ENCODE data around the gene ZNF470. TPM values are rescaled to one million over a fixed set of nuclear protein-coding genes. Genes with fewer than 3 reads are reported as not detected.

Gene ZNF470
- total RNA-seq, 1 experiment from 2014 or later: 7.1 TPM

DNA sequence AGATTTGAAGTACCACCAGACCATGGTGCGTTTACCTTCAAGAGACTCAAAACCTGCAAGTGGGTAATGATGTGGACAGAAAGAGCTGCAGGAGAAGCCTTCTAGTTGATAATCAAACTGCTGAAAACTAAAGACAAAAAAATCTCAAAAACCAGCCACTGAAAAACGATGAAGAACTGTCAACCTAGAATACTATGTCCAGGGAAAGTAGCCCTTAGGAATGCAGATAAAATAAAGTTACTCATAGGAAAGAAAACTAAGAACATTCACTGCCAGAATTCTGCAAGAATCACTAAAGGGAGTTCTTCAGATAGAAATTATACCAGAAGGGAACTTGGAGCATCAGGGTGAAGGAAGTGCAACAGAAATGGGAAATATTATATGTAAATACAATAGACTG is 5.3 kb downstream of the ZNF470 start:
- Histone ChIP-seq H3K9ac (ENCODE audit: extremely low read depth, insufficient read length, low read length) (no peak overlapping the region), H2BK15ac (ENCODE audit: low read depth, low read length) (no peak overlapping the region), H3K4ac (ENCODE audit: low read depth, low read length) (no peak overlapping the region), H3K56ac (ENCODE audit: insufficient read length, low read depth, low read length) (no peak overlapping the region), H2AK5ac (ENCODE audit: insufficient read length, low read length) (no peak overlapping the region), H3K79me1 (ENCODE audit: insufficient read depth, low read depth, low read length, poor library complexity, severe bottlenecking) (no peaks in the 10 kb centered on the region), H3K9me3 (ENCODE audit: control insufficient read depth, low read depth, low read length) (peaks cover 86% of the 10 kb centered on the region), H3T11ph (ENCODE audit: low read length) (no peak overlapping the region), H2BK5ac (ENCODE audit: insufficient read length, low read length) (no peak overlapping the region), H2BK20ac (ENCODE audit: low read depth, low read length, poor library complexity, severe bottlenecking) (no peak overlapping the region), H3K4me2 (ENCODE audit: insufficient read depth, insufficient read length, low read length) (no peak overlapping the region), H3K27me3 (ENCODE audit: insufficient read depth, low read length) (no peaks in the 10 kb centered on the region), H2BK120ac (ENCODE audit: low read depth, low read length, poor library complexity, severe bottlenecking) (no peak overlapping the region), H2AFZ (ENCODE audit: low read length) (no peak overlapping the region), H3K79me2 (ENCODE audit: insufficient read depth, low read length) (no peaks in the 10 kb centered on the region), H3K27ac (ENCODE audit: insufficient read length, low read depth, low read length) (no peak overlapping the region), H4K91ac (ENCODE audit: insufficient read length, low read depth, low read length) (no peak overlapping the region), H3K23ac (ENCODE audit: insufficient read length, low read depth, low read length) (no peak overlapping the region), H3K14ac (ENCODE audit: insufficient read depth, low read length) (no peak overlapping the region), H3K23me2 (ENCODE audit: insufficient read length, low read depth, low read length, poor library complexity, severe bottlenecking) (peaks cover 3% of the 10 kb centered on the region), H4K5ac (ENCODE audit: insufficient read length, low read depth, low read length) (no peak overlapping the region), H2BK12ac (ENCODE audit: insufficient read length, low read depth, low read length) (no peak overlapping the region), H3K4me1 (ENCODE audit: insufficient read depth, low read length) (peaks cover 4% of the 10 kb centered on the region; the same call in 1 of the 2 replicates), H4K20me1 (ENCODE audit: control insufficient read depth, insufficient read depth, insufficient read length) (no peaks in the 10 kb centered on the region), H3K18ac (ENCODE audit: insufficient read length, low read depth, low read length) (no peak overlapping the region), H4K8ac (replicated peaks; ENCODE audit: insufficient read length, low read depth, low read length) (no peak overlapping the region)
- Mint-ChIP-seq H3K36me3 (ENCODE audit: insufficient read depth in 1 of 3, low read depth in 3 of 3) (peaks cover 86 to 97% (median 96%) of the 10 kb centered on the region in 3 experiments), H3K4me1 (peaks cover 3 to 4% of the 10 kb centered on the region in 2 experiments; a peak in 3 of 4 replicates), H3K27ac (no peak overlapping the region), H3K27me3 (ENCODE audit: low read depth) (no peaks in the 10 kb centered on the region), H3K9me3 (peaks cover 88 to 89% of the 10 kb centered on the region in 2 experiments), H3K4me3 (no peak overlapping the region)
- WGBS (ENCODE audit: extremely low coverage, insufficient read length, low lambda C conversion rate): no CpG with 5 or more reads among the region's 2 CpGs
- TF ChIP-seq, protein P1, sequence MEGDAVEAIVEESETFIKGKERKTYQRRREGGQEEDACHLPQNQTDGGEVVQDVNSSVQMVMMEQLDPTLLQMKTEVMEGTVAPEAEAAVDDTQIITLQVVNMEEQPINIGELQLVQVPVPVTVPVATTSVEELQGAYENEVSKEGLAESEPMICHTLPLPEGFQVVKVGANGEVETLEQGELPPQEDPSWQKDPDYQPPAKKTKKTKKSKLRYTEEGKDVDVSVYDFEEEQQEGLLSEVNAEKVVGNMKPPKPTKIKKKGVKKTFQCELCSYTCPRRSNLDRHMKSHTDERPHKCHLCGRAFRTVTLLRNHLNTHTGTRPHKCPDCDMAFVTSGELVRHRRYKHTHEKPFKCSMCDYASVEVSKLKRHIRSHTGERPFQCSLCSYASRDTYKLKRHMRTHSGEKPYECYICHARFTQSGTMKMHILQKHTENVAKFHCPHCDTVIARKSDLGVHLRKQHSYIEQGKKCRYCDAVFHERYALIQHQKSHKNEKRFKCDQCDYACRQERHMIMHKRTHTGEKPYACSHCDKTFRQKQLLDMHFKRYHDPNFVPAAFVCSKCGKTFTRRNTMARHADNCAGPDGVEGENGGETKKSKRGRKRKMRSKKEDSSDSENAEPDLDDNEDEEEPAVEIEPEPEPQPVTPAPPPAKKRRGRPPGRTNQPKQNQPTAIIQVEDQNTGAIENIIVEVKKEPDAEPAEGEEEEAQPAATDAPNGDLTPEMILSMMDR (conservative IDR thresholded peaks at IDR 0.05): no peak
- DNase-seq: no peak

Data from H9 (cell line).